HG02571 (cell line): ENCODE measurements around the gene CCNB2.

Source experiments
- ATAC-seq: cut with Tn5 transposase; IDR thresholded peaks from one replicate; pipeline ENCODE4 v1.9.1; 2021; ENCODE audit warnings: mild to moderate bottlenecking, moderate library complexity; ENCODE audit not compliant: unreplicated experiment

Gene CCNB2

GRCh38 chr15:59165726-59166125, 60.8 kb downstream of the CCNB2 start:
- no peak for ATAC-seq

GRCh38 chr15:59166166-59166565, 61.2 kb downstream of the CCNB2 start:
- no peak for ATAC-seq

- no peak for ATAC-seq
Observed at GRCh38 chr15:59166601-59167265, 61.8 kb downstream of the CCNB2 start.

- ATAC-seq, result no peak
Observed at GRCh38 chr15:59168536-59168935, 63.6 kb downstream of the CCNB2 start.

- no peak for ATAC-seq
Observed at GRCh38 chr15:59169251-59169708, 64.3 kb downstream of the CCNB2 start.

- no peak for ATAC-seq
Observed at GRCh38 chr15:59170295-59171066, 65.5 kb downstream of the CCNB2 start.

GRCh38 chr15:59171067-59171397, 66.1 kb downstream of the CCNB2 start:
- no peak for ATAC-seq

- no peak for ATAC-seq
Observed at GRCh38 chr15:59172289-59172901, 67.4 kb downstream of the CCNB2 start.

- no peak for ATAC-seq
Observed at GRCh38 chr15:59173194-59173593, 68.2 kb downstream of the CCNB2 start.

GRCh38 chr15:59174151-59174834, 69.3 kb downstream of the CCNB2 start:
- ATAC-seq, result no peak
